Caki2 (cell line): ENCODE data around the gene REN. TPM values are rescaled to one million over a fixed set of nuclear protein-coding genes. Genes with fewer than 3 reads are reported as not detected.
A peak's percentile ranks its signal among the peaks of the same experiment; 100 is the strongest.

Experiments used
- DNase-seq: peaks from one replicate; pipeline ENCODE4 v3.0.0-alpha.2; 2015; ENCODE audit warnings: low read depth
- in situ Hi-C: cut with HindIII; loops from 2 replicates; pipeline ENCODE4 v1.10.0; 2016; ENCODE audit warnings: low sequenced_read_pairs, low pct_unique_long_range_greater_than_20kb, mixed read lengths
- total RNA-seq: library from RNA; depleted of rRNA; stranded (reverse); fragments of >200 nt; shearing (Covaris generic); gene quantifications from 2 replicates; pipeline ENCODE4 v1.2.3, GENCODE V29; 2014; ENCODE audit warnings: low replicate concordance; rRNA removed

Gene REN
- total RNA-seq: not detected in 2 replicates

DNA sequence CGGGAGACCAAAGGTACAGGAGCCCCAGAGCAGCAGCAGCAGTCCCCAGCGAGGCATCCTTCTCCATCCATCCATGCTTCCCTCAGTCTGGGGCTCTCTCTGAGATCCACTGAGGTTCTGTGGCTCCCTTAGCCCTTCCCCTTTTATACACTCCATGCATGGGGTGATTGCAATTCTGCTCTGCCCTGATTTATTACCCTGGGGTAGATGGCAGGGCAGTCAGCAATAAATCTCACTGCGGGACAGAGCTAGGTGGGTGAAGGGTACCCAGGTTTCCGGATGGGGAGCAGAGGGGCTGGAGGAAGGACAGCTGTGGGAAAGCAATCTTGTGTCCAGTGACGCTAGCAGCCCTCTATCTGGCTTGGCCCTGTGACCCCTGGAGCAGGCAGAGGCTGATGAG is at the start of gene REN:
Gene REN (minus strand): TSS at position 119 of the 400 bp plus-strand sequence. CDS start 44 bp downstream, at position 75.
- in situ Hi-C loops: no loop called here
- DNase-seq: no peak

DNA sequence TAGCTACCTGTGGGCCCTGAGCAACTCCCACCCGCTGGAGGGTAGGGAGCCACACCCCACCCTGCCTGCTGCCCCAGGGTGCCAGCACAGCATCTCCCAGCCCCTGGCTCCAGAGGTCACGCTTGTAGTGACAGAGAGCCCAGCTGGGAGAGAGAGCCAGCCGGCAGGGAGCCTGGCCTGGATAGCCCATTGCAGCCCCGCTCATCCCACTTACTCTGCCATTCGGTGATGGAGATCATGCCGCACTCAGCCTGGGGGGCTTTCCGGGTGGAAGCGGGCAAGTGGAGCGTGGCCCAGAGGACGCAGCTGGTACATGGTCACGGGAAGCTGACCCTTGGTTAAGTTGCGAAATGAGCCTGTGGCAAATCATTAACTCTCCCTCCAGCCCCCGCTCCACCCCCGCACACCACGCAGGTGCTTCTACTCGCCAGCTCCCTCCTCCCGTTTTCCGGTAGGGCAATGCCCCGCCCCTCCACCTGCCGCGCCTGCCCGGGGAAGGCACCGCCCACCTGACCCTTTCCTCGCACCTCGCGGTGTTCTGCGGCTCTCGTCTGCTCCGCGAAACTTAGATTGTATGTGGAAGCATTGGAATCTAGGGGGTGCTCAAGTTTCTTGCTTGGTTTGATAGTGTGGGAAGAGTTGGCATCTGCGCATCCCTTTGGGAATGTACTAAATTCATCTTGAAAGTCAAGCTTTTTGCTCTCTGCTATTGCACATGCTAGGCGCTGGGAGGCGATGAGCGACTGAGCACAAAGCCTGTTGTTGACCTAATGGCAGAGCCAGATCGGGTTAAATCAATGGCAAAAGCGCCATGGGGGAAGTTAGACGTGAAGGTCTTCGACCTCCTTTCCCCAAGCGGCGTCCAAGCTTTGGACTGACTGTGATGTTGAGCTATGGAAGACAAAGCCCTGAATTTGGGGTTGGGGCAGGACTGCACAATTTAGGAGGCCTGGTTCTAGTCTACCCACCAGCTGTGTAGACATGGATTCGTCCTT is 47.8 kb upstream of the REN start, which contains the start of gene GOLT1A:
Gene GOLT1A (minus strand): TSS at position 321 of the 995 bp plus-strand sequence. CDS start 82 bp downstream, at position 239.
- in situ Hi-C loops: no loop called here
- DNase-seq: peak; percentile 97

DNA sequence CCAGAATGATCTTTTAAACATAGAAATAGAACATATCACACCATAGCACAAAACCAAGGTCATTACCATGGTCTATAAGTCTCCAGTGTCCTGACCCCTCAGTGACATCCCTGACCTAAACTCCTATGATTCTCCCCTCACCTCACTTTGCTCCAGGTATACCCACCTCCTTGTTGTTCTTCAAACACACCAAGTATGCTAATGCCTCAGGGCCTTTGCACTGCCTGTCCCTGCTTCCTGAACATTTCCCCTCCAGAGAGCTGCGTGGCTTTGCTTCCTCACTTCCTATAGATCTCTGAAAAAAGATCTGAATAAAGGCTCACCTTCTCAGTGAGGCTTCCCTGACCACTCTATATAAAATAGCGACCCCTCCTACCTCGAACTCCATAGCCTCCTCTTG is 46.6 kb upstream of the REN start:
- in situ Hi-C loops: no loop called here
- no peak for DNase-seq

- no peak for DNase-seq
- in situ Hi-C loops: no loop called here
Measured at GRCh38 chr1:204211046-204211445, 44.9 kb upstream of the REN start.

- DNase-seq: peak; percentile 20
- in situ Hi-C loops: no loop called here
Measured at GRCh38 chr1:204207136-204207616, 41.0 kb upstream of the REN start.

DNA sequence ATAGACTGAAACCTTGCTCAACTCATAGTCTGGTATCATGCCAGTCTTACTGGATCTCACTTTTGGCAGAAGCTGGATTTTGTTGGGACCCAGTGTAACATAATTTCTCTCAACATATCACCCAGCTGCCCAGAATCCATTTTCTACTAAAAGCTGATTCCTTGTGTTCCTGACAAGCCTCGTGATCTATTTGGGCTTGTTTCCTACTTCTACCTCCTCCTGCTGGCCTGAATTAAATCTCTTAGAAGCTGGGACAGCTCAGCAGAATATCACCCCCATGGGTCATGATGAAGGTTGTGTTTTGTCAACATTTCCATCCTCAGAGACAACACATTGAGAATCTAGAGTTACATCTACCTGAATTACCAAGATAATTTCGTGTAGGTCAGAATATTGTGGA is 40.0 kb upstream of the REN start:
- in situ Hi-C loops: no loop called here

DNA sequence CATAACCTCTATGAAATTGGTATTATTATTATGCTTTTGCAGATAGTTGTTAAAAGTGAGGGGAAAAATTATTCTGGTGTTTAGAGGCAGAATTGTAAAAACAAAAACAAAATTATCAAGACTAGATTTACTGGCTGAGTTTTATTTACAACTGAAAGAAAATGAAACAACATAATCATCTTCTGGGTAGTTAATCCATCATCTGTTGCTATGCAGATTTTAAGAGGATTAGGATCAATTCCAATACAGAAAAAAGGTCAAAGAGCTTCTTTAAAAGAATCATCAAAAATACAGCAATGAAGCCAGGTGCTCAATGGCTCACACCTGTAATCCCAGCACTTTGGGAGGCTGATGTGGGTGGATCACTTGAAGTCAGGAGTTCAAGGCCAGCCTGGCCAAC is 39.3 kb upstream of the REN start:
- in situ Hi-C loops: no loop called here
- no peak for DNase-seq

More for the DNA sequence above, 40.0 kb upstream of the REN start:
- DNase-seq: no peak

GRCh38 chr1:204204944-204205343 is 38.8 kb upstream of the REN start:
- in situ Hi-C loops: no loop called here
- no peak for DNase-seq

DNA sequence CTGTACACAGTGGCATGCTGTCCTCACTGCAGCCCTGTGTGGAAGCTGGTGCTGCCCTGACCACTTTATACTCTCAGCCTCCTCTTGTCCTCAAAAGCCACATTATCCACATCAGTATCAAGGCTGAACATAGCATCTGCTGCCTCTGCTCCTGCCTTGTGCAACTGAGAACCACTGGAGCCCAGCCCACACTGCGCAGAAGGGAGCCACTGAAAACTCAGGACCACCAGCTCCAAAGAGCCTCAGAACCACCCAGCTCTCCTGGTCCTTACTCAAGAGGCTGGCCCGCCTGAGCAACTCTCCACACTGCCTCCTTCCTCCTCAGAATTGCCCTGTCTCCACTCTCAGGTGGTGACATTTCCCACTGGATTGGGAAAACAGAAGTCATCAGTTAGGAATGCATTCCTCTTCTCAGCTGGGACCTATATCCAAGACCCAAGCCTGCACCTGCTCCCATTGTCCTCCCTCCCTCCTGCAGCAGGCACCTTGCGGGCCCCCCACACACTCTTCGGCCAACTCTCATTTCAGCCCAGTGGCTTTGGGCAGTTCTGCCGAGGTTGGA is 37.1 kb upstream of the REN start:
- no peak for DNase-seq
- in situ Hi-C loops: no loop called here

GRCh38 chr1:204202481-204202880 is 36.3 kb upstream of the REN start:
- in situ Hi-C loops: no loop called here
- DNase-seq: no peak

GRCh38 chr1:204201348-204202040 is 35.4 kb upstream of the REN start:
- DNase-seq: no peak
- in situ Hi-C loops: no loop called here

DNA sequence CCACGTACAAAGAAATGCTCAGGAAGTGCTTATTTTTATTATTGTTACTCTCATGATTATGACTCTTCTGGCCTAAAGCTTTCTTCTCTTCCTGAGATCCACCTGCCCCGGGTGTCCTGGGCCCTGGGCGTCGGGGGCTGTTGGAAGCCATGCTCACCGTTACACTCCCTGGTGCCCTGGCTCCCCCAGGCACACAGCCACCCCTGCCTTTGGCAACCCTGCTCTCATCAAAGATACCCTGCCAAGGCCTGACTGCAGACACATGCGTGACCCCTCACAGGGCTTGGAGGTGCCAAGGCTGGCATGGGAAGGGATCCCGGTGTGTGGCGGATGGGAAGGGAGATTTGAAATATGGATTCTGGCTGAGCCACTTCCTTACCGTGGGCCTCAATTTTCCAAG is 33.4 kb upstream of the REN start:
- in situ Hi-C loops: no loop called here
- no peak for DNase-seq

DNA sequence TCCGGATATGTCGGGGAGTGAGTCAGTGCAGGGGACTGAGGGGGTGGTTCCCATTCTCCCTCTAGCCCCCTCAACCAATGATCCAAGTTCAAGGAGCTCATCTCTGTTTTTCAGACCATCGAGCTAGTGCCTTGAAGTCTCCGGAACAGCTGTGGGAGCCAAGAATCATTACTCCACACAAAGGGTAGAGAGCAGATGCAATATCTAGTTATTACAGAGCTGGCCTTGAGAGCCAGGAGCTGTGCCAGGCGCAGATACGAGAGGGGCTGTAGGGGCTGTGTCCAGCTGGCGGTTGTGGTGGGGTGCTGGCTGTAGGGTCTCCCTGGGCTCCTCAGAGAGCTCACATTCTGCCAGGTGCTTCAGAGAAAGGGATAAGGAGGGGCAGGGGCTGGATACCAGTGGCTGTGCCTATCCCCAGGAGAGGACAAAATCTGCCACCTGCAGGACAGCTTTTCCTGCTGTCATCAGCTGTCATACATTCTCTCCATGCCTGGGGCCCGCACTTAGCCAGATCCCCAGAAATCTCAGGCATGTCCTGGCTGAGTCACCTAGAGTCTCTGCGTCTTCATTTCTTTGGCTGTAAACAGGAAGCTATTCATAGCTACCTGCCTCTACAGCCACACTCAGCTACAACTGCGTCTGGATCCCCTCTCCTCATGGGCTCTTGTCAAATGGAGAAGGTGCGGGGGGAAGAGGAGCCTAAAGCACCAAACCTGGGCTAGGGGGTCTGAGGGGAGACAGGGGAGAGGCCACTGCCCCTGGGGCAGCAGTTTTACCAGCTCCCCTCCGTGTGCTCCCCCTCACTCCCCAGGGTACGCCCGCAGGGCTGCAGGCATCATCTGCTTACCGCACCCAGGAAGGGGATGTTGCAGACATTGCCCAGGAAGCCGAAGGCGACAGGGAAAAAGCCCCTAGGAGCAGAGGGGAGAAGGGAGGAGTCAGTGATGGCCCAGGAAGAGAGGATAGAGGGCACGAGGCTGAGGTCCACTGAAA is 32.5 kb upstream of the REN start:
- in situ Hi-C loops: no loop called here

GRCh38 chr1:204197068-204197467 is 30.9 kb upstream of the REN start:
- no peak for DNase-seq
- in situ Hi-C loops: no loop called here

More for the DNA sequence above, 32.5 kb upstream of the REN start:
- DNase-seq: peak; percentile 21

- in situ Hi-C loops: no loop called here
- no peak for DNase-seq
Measured at GRCh38 chr1:204196068-204196795, 30.1 kb upstream of the REN start, which contains the start of gene KISS1. KISS1 (minus strand) TSS chr1:204196491; CDS start chr1:204192876, 3,615 bp downstream.

DNA sequence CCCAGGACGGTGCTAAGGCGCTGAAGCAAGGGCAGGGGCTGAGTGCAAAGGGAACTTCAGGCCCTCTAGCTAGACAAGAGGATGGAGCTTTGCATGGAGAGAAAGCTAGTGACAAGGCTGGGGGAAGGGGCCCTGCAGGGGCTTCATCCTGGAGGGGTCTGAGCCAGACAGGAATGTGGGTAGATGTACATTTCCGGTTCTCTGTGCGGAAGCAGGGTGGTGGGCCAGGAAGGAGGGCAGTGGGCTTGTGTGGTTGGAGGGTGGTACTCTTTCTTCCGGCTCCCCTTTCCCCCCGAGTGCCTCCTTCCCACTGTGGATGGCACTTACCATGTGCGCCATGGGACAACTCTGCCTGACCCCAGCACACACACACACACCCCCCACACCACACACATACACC is 28.6 kb upstream of the REN start:
- in situ Hi-C loops: no loop called here
- no peak for DNase-seq

DNA sequence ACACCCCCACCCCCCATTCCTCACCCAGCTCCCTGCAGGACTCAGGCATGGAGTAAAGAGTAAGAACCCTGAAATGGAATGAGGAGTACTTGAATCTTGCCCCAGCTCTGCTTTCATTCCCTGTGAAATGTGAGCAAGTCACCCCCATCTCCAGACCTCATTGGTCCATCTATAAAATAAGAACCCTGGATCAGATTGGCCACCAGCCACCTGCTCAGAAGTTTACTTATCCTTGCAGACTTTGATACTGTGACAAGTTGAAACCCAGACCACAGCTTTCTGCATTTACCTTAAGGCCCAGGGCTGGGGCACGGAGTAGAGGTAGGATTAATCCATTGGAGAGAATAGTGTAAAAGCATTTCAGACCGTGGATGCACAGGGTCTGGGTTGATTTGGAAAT is 27.9 kb upstream of the REN start:
- DNase-seq: no peak
- in situ Hi-C loops: no loop called here
